ENCODE results near the gene TMEM106B. TPM values are rescaled to one million over a fixed set of nuclear protein-coding genes. Genes with fewer than 3 reads are reported as not detected.

Gene TMEM106B
- total RNA-seq, 1 experiment from 2014 or later = 27.3 TPM

DNA sequence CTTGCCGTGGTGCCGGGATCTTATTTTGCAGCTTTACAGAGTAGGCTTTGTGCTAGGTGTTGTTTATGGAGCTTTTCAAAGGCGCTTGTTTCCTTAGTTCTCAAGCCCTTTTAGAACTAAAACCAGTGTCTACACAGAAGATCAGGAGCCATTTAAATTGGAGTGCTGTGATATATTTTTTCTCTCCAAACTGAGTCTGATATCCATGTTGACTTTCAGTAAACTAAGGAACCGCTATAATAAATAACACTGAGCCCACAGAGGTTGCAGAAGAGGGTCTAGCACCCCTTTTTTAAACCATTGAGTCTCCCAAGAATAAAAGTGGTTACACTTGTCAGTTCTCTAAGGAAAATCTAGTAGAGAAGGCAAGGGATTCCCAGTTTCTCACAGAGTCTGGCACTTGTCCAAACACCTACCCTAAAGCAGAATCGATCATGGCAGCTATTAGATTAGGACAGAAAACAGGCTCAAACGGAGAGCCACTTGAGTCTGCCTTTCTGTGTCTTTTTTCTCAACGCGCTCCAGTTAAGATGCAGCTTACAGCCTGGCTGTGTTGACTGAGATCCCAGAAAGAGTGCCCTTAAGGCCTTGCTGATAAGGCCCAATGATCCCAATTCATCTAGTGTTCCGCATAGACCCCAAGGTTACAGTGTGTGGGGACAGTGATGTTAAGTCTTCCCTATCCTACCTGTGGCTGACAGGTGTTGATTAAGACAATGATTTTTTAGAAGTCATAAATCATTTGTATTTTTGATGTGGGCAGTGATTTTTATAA lies 804 bp downstream of the TMEM106B start (continued):
- TF ChIP-seq, protein P1, sequence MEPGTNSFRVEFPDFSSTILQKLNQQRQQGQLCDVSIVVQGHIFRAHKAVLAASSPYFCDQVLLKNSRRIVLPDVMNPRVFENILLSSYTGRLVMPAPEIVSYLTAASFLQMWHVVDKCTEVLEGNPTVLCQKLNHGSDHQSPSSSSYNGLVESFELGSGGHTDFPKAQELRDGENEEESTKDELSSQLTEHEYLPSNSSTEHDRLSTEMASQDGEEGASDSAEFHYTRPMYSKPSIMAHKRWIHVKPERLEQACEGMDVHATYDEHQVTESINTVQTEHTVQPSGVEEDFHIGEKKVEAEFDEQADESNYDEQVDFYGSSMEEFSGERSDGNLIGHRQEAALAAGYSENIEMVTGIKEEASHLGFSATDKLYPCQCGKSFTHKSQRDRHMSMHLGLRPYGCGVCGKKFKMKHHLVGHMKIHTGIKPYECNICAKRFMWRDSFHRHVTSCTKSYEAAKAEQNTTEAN (CRISPR knock-in tag; IDR thresholded peaks at IDR 0.05) = no peak

DNA sequence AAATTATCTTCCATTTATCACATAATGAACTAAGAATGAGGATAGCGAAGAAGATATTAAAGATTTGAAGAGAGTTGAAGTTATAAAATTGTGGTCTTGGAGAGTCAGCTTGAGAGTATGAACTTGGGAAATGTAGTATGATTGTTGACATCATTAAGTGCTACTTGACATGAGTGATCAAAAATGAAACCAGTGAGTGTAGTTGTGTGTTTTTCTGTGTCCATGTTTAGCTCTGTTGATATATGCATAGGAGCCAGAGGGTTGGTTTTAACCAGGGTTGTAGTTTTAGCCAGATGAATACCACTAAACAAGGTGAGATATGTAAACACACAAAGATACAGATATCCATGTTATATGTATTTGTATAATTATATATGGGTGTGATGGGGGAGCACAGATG lies 6.2 kb downstream of the TMEM106B start:
- ChIA-PET CTCF (no interaction called here), POLR2A (no interaction called here)
- Mint-ChIP-seq H3K36me3 (peaks cover 14% of the 10 kb centered on the region), H3K27me3 (ENCODE audit: low read depth) (no peaks in the 10 kb centered on the region), H3K9me3 (no peaks in the 10 kb centered on the region), H3K4me3 (no peak overlapping the region), H3K4me1 (peaks cover 19% of the 10 kb centered on the region), H3K27ac (no peak overlapping the region)
- no peak for ATAC-seq
- DNase-seq (ENCODE audit: low spot score) = no peak
- no peak for TF ChIP-seq ZNF671 (CRISPR knock-in tag; IDR thresholded peaks at IDR 0.05)
- TF ChIP-seq KAT7 (CRISPR knock-in tag; IDR thresholded peaks at IDR 0.05; ENCODE audit: borderline replicate concordance) = no peak
- no peak for TF ChIP-seq RELA (CRISPR knock-in tag; IDR thresholded peaks at IDR 0.05; ENCODE audit: borderline replicate concordance)
- TF ChIP-seq PRDM15 (CRISPR knock-in tag; IDR thresholded peaks at IDR 0.05) = no peak
- no peak for TF ChIP-seq AR (CRISPR knock-in tag; IDR thresholded peaks at IDR 0.05)
- TF ChIP-seq HMGA2 (CRISPR knock-in tag; IDR thresholded peaks at IDR 0.05) = no peak
- no peak for TF ChIP-seq OVOL2 (CRISPR knock-in tag; IDR thresholded peaks at IDR 0.05; ENCODE audit: borderline replicate concordance)
- TF ChIP-seq RORB (CRISPR knock-in tag; IDR thresholded peaks at IDR 0.05) = no peak
- TF ChIP-seq USF2 (CRISPR knock-in tag; IDR thresholded peaks at IDR 0.05) = no peak
- no peak for TF ChIP-seq PREB (CRISPR knock-in tag; IDR thresholded peaks at IDR 0.05; ENCODE audit: borderline replicate concordance)
- TF ChIP-seq, protein P2, sequence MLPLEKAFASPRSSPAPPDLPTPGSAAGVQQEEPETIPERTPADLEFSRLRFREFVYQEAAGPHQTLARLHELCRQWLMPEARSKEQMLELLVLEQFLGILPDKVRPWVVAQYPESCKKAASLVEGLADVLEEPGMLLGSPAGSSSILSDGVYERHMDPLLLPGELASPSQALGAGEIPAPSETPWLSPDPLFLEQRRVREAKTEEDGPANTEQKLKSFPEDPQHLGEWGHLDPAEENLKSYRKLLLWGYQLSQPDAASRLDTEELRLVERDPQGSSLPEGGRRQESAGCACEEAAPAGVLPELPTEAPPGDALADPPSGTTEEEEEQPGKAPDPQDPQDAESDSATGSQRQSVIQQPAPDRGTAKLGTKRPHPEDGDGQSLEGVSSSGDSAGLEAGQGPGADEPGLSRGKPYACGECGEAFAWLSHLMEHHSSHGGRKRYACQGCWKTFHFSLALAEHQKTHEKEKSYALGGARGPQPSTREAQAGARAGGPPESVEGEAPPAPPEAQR (CRISPR knock-in tag; IDR thresholded peaks at IDR 0.05) = no peak
- TF ChIP-seq, protein P3, sequence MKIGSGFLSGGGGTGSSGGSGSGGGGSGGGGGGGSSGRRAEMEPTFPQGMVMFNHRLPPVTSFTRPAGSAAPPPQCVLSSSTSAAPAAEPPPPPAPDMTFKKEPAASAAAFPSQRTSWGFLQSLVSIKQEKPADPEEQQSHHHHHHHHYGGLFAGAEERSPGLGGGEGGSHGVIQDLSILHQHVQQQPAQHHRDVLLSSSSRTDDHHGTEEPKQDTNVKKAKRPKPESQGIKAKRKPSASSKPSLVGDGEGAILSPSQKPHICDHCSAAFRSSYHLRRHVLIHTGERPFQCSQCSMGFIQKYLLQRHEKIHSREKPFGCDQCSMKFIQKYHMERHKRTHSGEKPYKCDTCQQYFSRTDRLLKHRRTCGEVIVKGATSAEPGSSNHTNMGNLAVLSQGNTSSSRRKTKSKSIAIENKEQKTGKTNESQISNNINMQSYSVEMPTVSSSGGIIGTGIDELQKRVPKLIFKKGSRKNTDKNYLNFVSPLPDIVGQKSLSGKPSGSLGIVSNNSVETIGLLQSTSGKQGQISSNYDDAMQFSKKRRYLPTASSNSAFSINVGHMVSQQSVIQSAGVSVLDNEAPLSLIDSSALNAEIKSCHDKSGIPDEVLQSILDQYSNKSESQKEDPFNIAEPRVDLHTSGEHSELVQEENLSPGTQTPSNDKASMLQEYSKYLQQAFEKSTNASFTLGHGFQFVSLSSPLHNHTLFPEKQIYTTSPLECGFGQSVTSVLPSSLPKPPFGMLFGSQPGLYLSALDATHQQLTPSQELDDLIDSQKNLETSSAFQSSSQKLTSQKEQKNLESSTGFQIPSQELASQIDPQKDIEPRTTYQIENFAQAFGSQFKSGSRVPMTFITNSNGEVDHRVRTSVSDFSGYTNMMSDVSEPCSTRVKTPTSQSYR (CRISPR knock-in tag; IDR thresholded peaks at IDR 0.05) = no peak
- no peak for TF ChIP-seq ZNF121 (CRISPR knock-in tag; IDR thresholded peaks at IDR 0.05)
- TF ChIP-seq TEAD4 (CRISPR knock-in tag; IDR thresholded peaks at IDR 0.05) = no peak
- no peak for TF ChIP-seq GTF2I (CRISPR knock-in tag; conservative IDR thresholded peaks at IDR 0.05)
- TF ChIP-seq, protein P4, sequence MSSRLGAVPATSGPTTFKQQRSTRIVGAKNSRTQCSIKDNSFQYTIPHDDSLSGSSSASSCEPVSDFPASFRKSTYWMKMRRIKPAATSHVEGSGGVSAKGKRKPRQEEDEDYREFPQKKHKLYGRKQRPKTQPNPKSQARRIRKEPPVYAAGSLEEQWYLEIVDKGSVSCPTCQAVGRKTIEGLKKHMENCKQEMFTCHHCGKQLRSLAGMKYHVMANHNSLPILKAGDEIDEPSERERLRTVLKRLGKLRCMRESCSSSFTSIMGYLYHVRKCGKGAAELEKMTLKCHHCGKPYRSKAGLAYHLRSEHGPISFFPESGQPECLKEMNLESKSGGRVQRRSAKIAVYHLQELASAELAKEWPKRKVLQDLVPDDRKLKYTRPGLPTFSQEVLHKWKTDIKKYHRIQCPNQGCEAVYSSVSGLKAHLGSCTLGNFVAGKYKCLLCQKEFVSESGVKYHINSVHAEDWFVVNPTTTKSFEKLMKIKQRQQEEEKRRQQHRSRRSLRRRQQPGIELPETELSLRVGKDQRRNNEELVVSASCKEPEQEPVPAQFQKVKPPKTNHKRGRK (CRISPR knock-in tag; IDR thresholded peaks at IDR 0.05; ENCODE audit: borderline replicate concordance) = no peak
- TF ChIP-seq, protein P5, sequence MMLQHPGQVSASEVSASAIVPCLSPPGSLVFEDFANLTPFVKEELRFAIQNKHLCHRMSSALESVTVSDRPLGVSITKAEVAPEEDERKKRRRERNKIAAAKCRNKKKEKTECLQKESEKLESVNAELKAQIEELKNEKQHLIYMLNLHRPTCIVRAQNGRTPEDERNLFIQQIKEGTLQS (CRISPR knock-in tag; conservative IDR thresholded peaks at IDR 0.05) = no peak
- TF ChIP-seq GRHL2 (CRISPR knock-in tag; IDR thresholded peaks at IDR 0.05; ENCODE audit: insufficient replicate concordance, severe bottlenecking) = no peak

Measured in WTC11 (cell line).